ENCODE measurements around the gene LRRC17.
"Not testable (repeated sequence)": the region's sequence is repeated elsewhere in the genome, so short reads cannot be mapped to it uniquely, and the experiment has no call there.

The LRRC17 gene

GRCh38 chr7:102942181-102942866, 29.5 kb downstream of the LRRC17 start:
- no peak overlapping the region for H3K4me3 ChIP-seq (ENCODE audit: low read depth, low read length)
- no peak for TF ChIP-seq CTCF (IDR thresholded peaks at IDR 0.05; ENCODE audit: borderline replicate concordance, insufficient read depth, low read depth, low read length)

GRCh38 chr7:102942868-102943267, 30.1 kb downstream of the LRRC17 start:
- H3K4me3 ChIP-seq (ENCODE audit: low read depth, low read length): no peak overlapping the region
- TF ChIP-seq CTCF (IDR thresholded peaks at IDR 0.05; ENCODE audit: borderline replicate concordance, insufficient read depth, low read depth, low read length): no peak

- no peak overlapping the region for H3K4me3 ChIP-seq (ENCODE audit: low read depth, low read length)
Measured at GRCh38 chr7:102943423-102944169, 30.8 kb downstream of the LRRC17 start.

GRCh38 chr7:102944241-102944640, 31.4 kb downstream of the LRRC17 start:
- H3K4me3 ChIP-seq (ENCODE audit: low read depth, low read length): no peak overlapping the region
- TF ChIP-seq CTCF (IDR thresholded peaks at IDR 0.05; ENCODE audit: borderline replicate concordance, insufficient read depth, low read depth, low read length): no peak

More at GRCh38 chr7:102943423-102944169, 30.8 kb downstream of the LRRC17 start:
- no peak for TF ChIP-seq CTCF (IDR thresholded peaks at IDR 0.05; ENCODE audit: borderline replicate concordance, insufficient read depth, low read depth, low read length)

- no peak for TF ChIP-seq CTCF (IDR thresholded peaks at IDR 0.05; ENCODE audit: borderline replicate concordance, insufficient read depth, low read depth, low read length)
- H3K4me3 ChIP-seq (ENCODE audit: low read depth, low read length): no peak overlapping the region
Measured at GRCh38 chr7:102951839-102952238, 39.0 kb downstream of the LRRC17 start.

- TF ChIP-seq CTCF (IDR thresholded peaks at IDR 0.05; ENCODE audit: borderline replicate concordance, insufficient read depth, low read depth, low read length): no peak
- no peak overlapping the region for H3K4me3 ChIP-seq (ENCODE audit: low read depth, low read length)
Measured at GRCh38 chr7:102953406-102953805, 40.6 kb downstream of the LRRC17 start.

- not testable (repeated sequence) for H3K4me3 ChIP-seq (ENCODE audit: low read depth, low read length)
Measured at GRCh38 chr7:102954359-102954758, 41.6 kb downstream of the LRRC17 start.

GRCh38 chr7:102958004-102958403, 45.2 kb downstream of the LRRC17 start:
- H3K4me3 ChIP-seq (ENCODE audit: low read depth, low read length): not testable (repeated sequence)

- not testable (repeated sequence) for H3K4me3 ChIP-seq (ENCODE audit: low read depth, low read length)
Measured at GRCh38 chr7:102961993-102962392, 49.2 kb downstream of the LRRC17 start.
